Breast epithelium (tissue), 3 donors: ENCODE data around the gene SEC23B.

ENCODE experiments used
- CTCF ChIP-seq, 3 donors: fragments of 450-650 bp; IDR thresholded peaks; one replicate each; pipeline ENCODE4 v1.5.1; 2016 to 2017; ENCODE audit warnings: antibody characterized with exemption in 3 of 3, mild to moderate bottlenecking in 3 of 3, moderate library complexity in 3 of 3
- POLR2A ChIP-seq: fragments of 450-650 bp; IDR thresholded peaks from one replicate; pipeline ENCODE4 v1.6.1; 2016; ENCODE audit warnings: antibody characterized with exemption, mild to moderate bottlenecking, moderate library complexity
- POLR2AphosphoS5 ChIP-seq, 3 donors: sonication (generic); formaldehyde crosslinking; IDR thresholded peaks; one replicate each; pipeline ENCODE4 v1.6.1; 2017; ENCODE audit warnings: antibody characterized with exemption in 3 of 3

DNA sequence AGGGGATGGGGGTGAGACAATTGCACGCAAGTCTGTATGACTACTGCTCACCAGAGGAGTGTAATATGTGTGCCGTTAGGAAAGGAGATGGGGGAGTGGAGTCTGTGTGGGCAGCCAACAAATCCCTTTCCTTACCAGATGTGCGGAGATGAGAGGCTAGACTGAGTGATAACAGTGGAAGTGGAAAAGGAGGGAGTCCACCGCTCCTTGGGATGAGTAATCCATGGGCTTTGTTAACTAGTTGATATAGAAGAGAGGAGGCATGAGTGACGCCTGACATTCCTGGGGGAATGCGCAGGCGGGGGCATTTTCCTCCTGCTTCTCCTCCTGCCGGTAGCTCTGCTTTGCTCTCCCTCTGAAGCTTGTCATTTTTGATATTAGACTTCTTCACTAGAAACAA lies 46.0 kb downstream of the SEC23B start:
- TF ChIP-seq POLR2A = no peak
- TF ChIP-seq POLR2AphosphoS5 (IDR thresholded peaks at IDR 0.05) = no peak
- no peak for TF ChIP-seq CTCF (IDR thresholded peaks at IDR 0.05)
